Natural killer cell (primary cell): ENCODE results near the gene SNRPD3. TPM values are rescaled to one million over a fixed set of nuclear protein-coding genes. Genes with fewer than 3 reads are reported as not detected.

ENCODE experiments used
- ATAC-seq, 3 donors: fragments of 150-1000 bp in 2 of 3; fragments of 200-7000 bp in 1 of 3; cut with Tn5 transposase; 1 replicate in 1 of 3; 2 replicates in 2 of 3; pipeline ENCODE4 v1.10.0; 2021; ENCODE audit warnings: mild to moderate bottlenecking in 2 of 3, moderate library complexity in 2 of 3
- DNase-seq, 2 donors: peaks; one replicate each; pipeline versions ENCODE4 v3.0.0 to v3.0.0-alpha.2; 2013 to 2021; ENCODE audit warnings: mixed read lengths in 1 of 2
- H3K27ac ChIP-seq: one replicate; pipeline ENCODE4 v1.5.1; 2013; ENCODE audit warnings: mild to moderate bottlenecking, low read length
- H3K27me3 ChIP-seq: one replicate; pipeline ENCODE4 v1.6.1; 2013; ENCODE audit warnings: low read length; ENCODE audit not compliant: control insufficient read depth, insufficient read depth
- H3K36me3 ChIP-seq: one replicate; pipeline ENCODE4 v1.6.1; 2013; ENCODE audit warnings: low read length; ENCODE audit not compliant: control insufficient read depth, insufficient read depth
- H3K4me1 ChIP-seq: one replicate; pipeline ENCODE4 v1.6.1; 2013; ENCODE audit warnings: low read length; ENCODE audit not compliant: control insufficient read depth, insufficient read depth
- H3K4me3 ChIP-seq: one replicate; pipeline ENCODE4 v1.5.1; 2013; ENCODE audit warnings: low read length
- H3K9me3 ChIP-seq: one replicate; pipeline ENCODE4 v1.6.1; 2013; ENCODE audit warnings: low read length; ENCODE audit not compliant: control insufficient read depth, insufficient read depth
- H3K27ac Mint-ChIP-seq, 2 donors: one replicate each; pipeline ENCODE4 v1.8.0; 2022; ENCODE audit warnings: mild to moderate bottlenecking in 2 of 2, mixed read lengths in 2 of 2, moderate library complexity in 1 of 2
- H3K27me3 Mint-ChIP-seq, 2 donors: one replicate each; pipeline ENCODE4 v1.8.0; 2022; ENCODE audit warnings: low read depth in 2 of 2, mixed read lengths in 2 of 2
- H3K36me3 Mint-ChIP-seq: one replicate; pipeline ENCODE4 v1.8.0; 2022; ENCODE audit warnings: mixed read lengths
- H3K4me1 Mint-ChIP-seq, 2 donors: one replicate each; pipeline ENCODE4 v1.8.0; 2022; ENCODE audit warnings: mixed read lengths in 2 of 2
- H3K4me3 Mint-ChIP-seq: one replicate; pipeline ENCODE4 v1.8.0; 2022; ENCODE audit warnings: mild to moderate bottlenecking, moderate library complexity, mixed read lengths
- H3K9me3 Mint-ChIP-seq, 2 donors: one replicate each; pipeline ENCODE4 v1.8.0; 2022; ENCODE audit warnings: mixed read lengths in 2 of 2
- WGBS: methylation state at CpG from one replicate; pipeline ENCODE4 v1.1.7; 2013; ENCODE audit warnings: missing lambda C conversion rate; ENCODE audit not compliant: insufficient coverage; 5-methylcytosine and 5-hydroxymethylcytosine counted together
- intact Hi-C: fragments of 100-400 bp; cut with micrococcal nuclease; formaldehyde crosslinking; loops from one replicate; pipeline ENCODE4 v1.14.2; 2022
- total RNA-seq, 4 donors: library from RNA; stranded (reverse); fragments of 120-200 nt in 1 of 4; gene quantifications; one replicate each; pipeline versions ENCODE4 v1.2.3 to v1.2.4, GENCODE V29; 2013 to 2022
- TF ChIP-seq, protein P1 (sequence below): fragments of 200-600 bp; IDR thresholded peaks from one replicate; pipeline ENCODE4 v1.8.0; 2022; ENCODE audit warnings: antibody characterized with exemption

SNRPD3 gene
- total RNA-seq, 3 donors from 2014 or later (not counting 1 experiment from before 2014, with no cell fraction given), result 40.9 to 44.6 (median 44.0) TPM

GRCh38 chr22:24582056-24582814 is 26.4 kb downstream of the SNRPD3 start:
- intact Hi-C loops, result no loop called here

DNA sequence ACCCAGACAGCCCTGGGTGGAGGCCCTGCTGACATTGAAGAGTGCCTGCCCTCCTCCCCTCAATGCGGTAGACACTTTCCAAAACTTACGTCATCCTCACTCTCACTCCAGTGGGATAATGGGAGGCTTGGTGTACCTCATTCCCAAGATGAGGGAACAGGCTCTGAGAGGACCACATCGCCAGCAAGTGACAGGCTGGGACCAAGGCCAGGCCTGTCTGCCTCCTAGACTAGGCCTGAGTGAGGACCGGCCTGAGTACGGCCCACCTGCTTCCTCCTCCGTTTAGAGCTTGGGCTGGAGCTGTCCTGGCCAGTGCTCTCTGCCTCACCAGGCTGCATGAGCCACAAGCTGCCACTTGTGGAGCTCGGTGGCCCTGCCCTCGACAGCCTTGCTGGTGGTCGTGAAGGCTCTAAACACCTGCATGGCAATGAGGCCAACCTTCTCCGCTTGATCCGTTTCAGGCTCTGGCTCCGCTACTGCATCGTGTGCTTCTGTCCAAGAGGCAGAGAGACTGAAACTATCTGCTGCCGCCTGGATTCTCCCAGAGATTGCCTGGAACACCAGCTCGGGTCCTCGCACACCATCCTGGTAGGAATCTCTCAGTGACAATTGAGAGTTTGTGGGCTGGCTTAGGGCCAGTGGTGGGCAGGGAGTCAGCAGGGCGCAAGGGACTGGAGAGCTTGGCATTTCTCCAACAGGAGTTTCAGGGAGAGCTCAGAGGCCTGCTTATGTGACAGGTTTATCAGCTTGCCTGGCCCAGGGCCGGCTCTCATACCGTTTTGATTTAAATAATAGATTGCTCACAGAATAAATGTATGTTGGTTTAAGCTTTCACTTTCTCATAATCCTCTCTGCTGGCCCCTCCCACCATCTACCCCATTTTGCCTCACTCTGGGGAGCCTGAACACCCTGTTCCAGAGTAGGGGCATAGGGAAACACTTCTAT is 27.7 kb downstream of the SNRPD3 start:
- H3K36me3 ChIP-seq, result peaks cover 2% of the 10 kb centered on the region
- no peak overlapping the region for H3K27ac Mint-ChIP-seq
- no peaks in the 10 kb centered on the region for H3K36me3 Mint-ChIP-seq

More at GRCh38 chr22:24582056-24582814, 26.4 kb downstream of the SNRPD3 start:
- 93% methylated on average over 12 of the region's 12 CpGs for WGBS
- Mint-ChIP-seq H3K4me1 (no peaks in the 10 kb centered on the region), H3K9me3 (no peaks in the 10 kb centered on the region), H3K4me3 (no peak overlapping the region), H3K27ac (no peak overlapping the region), H3K36me3 (no peaks in the 10 kb centered on the region), H3K27me3 (no peaks in the 10 kb centered on the region)
- no peak overlapping the region for H3K4me3 ChIP-seq
- H3K9me3 ChIP-seq, result no peaks in the 10 kb centered on the region
- no peak for ATAC-seq
- H3K36me3 ChIP-seq, result no peaks in the 10 kb centered on the region
- no peak for DNase-seq
- no peaks in the 10 kb centered on the region for H3K4me1 ChIP-seq
- TF ChIP-seq, protein P1, sequence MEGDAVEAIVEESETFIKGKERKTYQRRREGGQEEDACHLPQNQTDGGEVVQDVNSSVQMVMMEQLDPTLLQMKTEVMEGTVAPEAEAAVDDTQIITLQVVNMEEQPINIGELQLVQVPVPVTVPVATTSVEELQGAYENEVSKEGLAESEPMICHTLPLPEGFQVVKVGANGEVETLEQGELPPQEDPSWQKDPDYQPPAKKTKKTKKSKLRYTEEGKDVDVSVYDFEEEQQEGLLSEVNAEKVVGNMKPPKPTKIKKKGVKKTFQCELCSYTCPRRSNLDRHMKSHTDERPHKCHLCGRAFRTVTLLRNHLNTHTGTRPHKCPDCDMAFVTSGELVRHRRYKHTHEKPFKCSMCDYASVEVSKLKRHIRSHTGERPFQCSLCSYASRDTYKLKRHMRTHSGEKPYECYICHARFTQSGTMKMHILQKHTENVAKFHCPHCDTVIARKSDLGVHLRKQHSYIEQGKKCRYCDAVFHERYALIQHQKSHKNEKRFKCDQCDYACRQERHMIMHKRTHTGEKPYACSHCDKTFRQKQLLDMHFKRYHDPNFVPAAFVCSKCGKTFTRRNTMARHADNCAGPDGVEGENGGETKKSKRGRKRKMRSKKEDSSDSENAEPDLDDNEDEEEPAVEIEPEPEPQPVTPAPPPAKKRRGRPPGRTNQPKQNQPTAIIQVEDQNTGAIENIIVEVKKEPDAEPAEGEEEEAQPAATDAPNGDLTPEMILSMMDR, result no peak
- H3K27me3 ChIP-seq, result no peaks in the 10 kb centered on the region
- no peak overlapping the region for H3K27ac ChIP-seq

DNA sequence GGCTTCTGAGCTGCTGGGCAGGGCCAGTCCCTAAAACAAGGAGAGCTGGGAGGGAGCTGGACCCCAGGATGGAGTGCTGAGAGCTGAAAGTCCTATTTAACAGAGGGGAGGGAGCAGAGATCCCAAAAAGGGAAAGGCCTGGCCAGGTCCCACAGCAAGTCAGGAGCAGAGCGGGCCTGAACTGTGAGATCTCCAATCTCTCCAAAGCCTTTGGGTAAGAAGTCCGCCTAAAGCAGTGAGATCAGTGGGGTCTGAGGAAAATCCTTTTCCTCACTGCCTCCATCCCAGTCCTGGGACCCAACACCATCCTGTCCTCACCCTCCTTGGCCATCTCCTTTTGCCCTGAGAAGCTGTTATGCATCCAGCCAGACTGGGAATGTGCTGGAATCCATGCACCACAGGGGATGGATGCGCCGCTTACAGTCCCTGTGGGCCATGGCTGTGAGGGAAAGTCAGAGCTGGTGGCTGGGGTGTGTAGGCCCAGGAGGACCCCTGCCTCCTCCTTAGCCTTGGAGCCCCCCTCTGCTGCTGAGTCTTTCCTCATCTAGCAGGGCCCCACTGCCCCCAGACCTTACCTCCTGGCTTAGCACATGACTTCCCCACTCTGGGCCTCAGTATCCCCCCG is 28.5 kb downstream of the SNRPD3 start:
- Histone ChIP-seq H3K27me3 (no peaks in the 10 kb centered on the region), H3K36me3 (peaks cover 2% of the 10 kb centered on the region), H3K27ac (no peak overlapping the region), H3K4me3 (no peak overlapping the region), H3K9me3 (no peaks in the 10 kb centered on the region), H3K4me1 (no peaks in the 10 kb centered on the region)
- H3K36me3 Mint-ChIP-seq, result no peaks in the 10 kb centered on the region
- TF ChIP-seq, protein P1, result no peak
- DNase-seq, result no peak
- WGBS, result 98% methylated on average over 5 of the region's 5 CpGs
- no peaks in the 10 kb centered on the region for H3K9me3 Mint-ChIP-seq
- H3K4me3 Mint-ChIP-seq, result no peak overlapping the region
- intact Hi-C loops, result no loop called here
- no peak overlapping the region for H3K27ac Mint-ChIP-seq
- no peak for ATAC-seq
- H3K27me3 Mint-ChIP-seq, result no peaks in the 10 kb centered on the region
- H3K4me1 Mint-ChIP-seq, result no peaks in the 10 kb centered on the region

More for the DNA sequence above, 27.7 kb downstream of the SNRPD3 start:
- TF ChIP-seq, protein P1, result no peak
- Histone ChIP-seq H3K9me3 (no peaks in the 10 kb centered on the region), H3K27ac (no peak overlapping the region), H3K4me1 (no peaks in the 10 kb centered on the region), H3K27me3 (no peaks in the 10 kb centered on the region), H3K4me3 (no peak overlapping the region)
- no peaks in the 10 kb centered on the region for H3K4me1 Mint-ChIP-seq
- no peaks in the 10 kb centered on the region for H3K27me3 Mint-ChIP-seq
- no peak overlapping the region for H3K4me3 Mint-ChIP-seq
- ATAC-seq (no peak), DNase-seq (no peak)
- WGBS, result 89% methylated on average over 16 of the region's 19 CpGs
- no peaks in the 10 kb centered on the region for H3K9me3 Mint-ChIP-seq
- intact Hi-C loops, result no loop called here
